ENCODE data around the gene ANKRD17. TPM values are rescaled to one million over a fixed set of nuclear protein-coding genes. Genes with fewer than 3 reads are reported as not detected.
"Not testable (repeated sequence)": the region's sequence is repeated elsewhere in the genome, so short reads cannot be mapped to it uniquely, and the experiment has no call there.

Gene ANKRD17
- total RNA-seq, 6 experiments from 2014 or later: 25.1 to 34.0 (median 28.1) TPM

DNA sequence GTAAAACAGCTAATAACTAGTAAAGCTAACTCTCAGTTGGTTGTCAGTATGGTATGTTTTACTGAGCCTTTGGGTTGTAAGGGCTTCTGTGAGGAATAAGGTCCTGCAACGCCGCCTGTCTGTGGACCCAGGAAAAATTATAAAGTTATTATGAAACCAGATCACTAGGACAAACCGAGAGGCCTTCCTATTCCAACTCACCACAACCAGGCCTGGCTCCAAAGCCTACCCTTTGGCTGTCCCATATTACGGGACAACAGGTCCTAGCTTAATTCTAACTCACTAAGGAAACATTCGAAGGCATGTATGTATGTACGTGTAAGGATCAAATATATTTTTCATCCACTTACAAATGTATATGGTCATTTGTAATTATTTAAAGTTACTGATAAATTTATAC lies 1.4 kb downstream of the ANKRD17 start:
- peak; percentile 65 to 78 (median 68) for ATAC-seq
- Histone ChIP-seq H3K36me3 (no peaks in the 10 kb centered on the region), H3K4me1 (peaks cover 0 to 47% (median 12%) of the 10 kb centered on the region in 4 donors), H3K27ac (peak overlapping the region; percentile 91 to 99 (median 97)), H3K4me3 (peak overlapping the region; percentile 72 to 85 (median 81)), H3K27me3 (no peaks in the 10 kb centered on the region), H3K9me3 (no peaks in the 10 kb centered on the region)
- DNase-seq: peak; percentile 73 to 85 (median 77)
- intact Hi-C loops (cut with DNase I): no loop called here
- TF ChIP-seq CTCF (IDR thresholded peaks at IDR 0.05): peak; percentile 67 to 83 (median 78)
- TF ChIP-seq POLR2A (IDR thresholded peaks at IDR 0.05): peak; percentile 44
- 0% methylated on average over 6 of the region's 6 CpGs for WGBS (ENCODE audit: insufficient coverage, low coverage, low lambda C conversion rate, missing lambda C conversion rate)

- ATAC-seq; DNase-seq; H3K27me3 ChIP-seq; intact Hi-C loops (cut with DNase I); H3K4me3 ChIP-seq; H3K36me3 ChIP-seq; H3K27ac ChIP-seq; H3K9me3 ChIP-seq: not testable (repeated sequence)
- H3K4me1 ChIP-seq: peaks cover 0 to 52% (median 12%) of the 10 kb centered on the region in 4 donors
- WGBS (ENCODE audit: insufficient coverage, low coverage, low lambda C conversion rate, missing lambda C conversion rate): 86% methylated on average over 5 of the region's 8 CpGs
These were observed 2.8 kb downstream of the ANKRD17 start for GRCh38 chr4:73255847-73256246.

DNA sequence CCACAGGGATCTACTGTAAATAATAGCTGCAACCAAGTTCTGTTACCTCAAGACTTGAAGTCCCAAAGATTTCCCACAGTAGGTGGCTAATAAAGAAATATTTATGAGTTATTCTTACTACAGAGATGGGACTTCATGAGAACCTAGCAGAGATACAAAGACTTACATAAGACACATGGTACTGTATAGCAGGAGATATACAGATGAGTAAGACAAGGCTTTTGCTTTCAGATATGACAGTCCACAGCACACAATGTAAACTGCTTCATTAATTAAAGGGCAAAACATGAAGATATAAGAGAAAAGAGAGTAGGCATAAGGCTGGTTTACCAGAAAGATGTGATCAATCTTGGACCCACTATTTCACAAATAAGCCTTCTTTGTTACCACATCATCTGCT lies 6.6 kb downstream of the ANKRD17 start:
- Histone ChIP-seq H3K4me3 (no peak overlapping the region), H3K4me1 (peaks cover 0 to 44% (median 12%) of the 10 kb centered on the region in 4 donors), H3K9me3 (no peaks in the 10 kb centered on the region), H3K27ac (no peak overlapping the region), H3K36me3 (no peaks in the 10 kb centered on the region), H3K27me3 (no peaks in the 10 kb centered on the region)
- TF ChIP-seq CTCF (IDR thresholded peaks at IDR 0.05) (no peak), POLR2A (IDR thresholded peaks at IDR 0.05) (no peak)
- ATAC-seq (no peak), DNase-seq (no peak)
- intact Hi-C loops (cut with DNase I): no loop called here

DNA sequence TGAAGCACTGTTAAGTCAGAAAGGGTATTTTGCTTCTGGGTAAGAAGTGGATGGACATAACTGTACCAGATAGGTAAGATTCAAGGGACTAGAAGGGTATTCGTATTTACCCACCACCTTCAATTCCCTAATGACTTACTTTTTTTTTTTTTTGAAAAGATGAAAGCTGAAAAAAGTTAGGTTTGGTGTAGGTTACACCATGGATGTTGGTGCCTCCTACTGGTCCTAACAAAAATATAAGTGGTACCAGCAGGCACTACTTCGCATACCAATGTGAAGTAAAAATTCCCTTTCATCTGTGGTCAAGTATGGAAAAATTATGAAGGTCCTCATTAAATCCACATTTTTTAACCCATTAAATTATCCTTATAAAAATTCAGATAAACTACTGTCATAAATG lies 7.2 kb downstream of the ANKRD17 start:
- Histone ChIP-seq H3K36me3 (no peaks in the 10 kb centered on the region), H3K4me3 (no peak overlapping the region), H3K4me1 (peaks cover 0 to 38% (median 9%) of the 10 kb centered on the region in 4 donors), H3K27ac (no peak overlapping the region), H3K9me3 (no peaks in the 10 kb centered on the region), H3K27me3 (no peaks in the 10 kb centered on the region)
- no peak for DNase-seq
- intact Hi-C loops (cut with DNase I): no loop called here
- TF ChIP-seq POLR2A (IDR thresholded peaks at IDR 0.05) (no peak), CTCF (IDR thresholded peaks at IDR 0.05) (peak in 2 of 4 donors; percentile 8 to 23)
- WGBS (ENCODE audit: insufficient coverage, low coverage, low lambda C conversion rate, missing lambda C conversion rate): 93% methylated on average over 2 of the region's 2 CpGs
- peak in 2 of 4 donors; percentile 22 to 31 for ATAC-seq

- ATAC-seq: no peak
- no peak overlapping the region for H3K4me3 ChIP-seq
- H3K36me3 ChIP-seq: no peaks in the 10 kb centered on the region
- no peak overlapping the region for H3K27ac ChIP-seq
- no peak for TF ChIP-seq CTCF (IDR thresholded peaks at IDR 0.05)
- no peak for TF ChIP-seq POLR2A (IDR thresholded peaks at IDR 0.05)
- intact Hi-C loops (cut with DNase I): no loop called here
- no peak for DNase-seq
- peaks cover 0 to 30% (median 6%) of the 10 kb centered on the region in 4 donors for H3K4me1 ChIP-seq
- H3K9me3 ChIP-seq: no peaks in the 10 kb centered on the region
- 87% methylated on average over 9 of the region's 9 CpGs for WGBS (ENCODE audit: insufficient coverage, low coverage, low lambda C conversion rate, missing lambda C conversion rate)
- no peaks in the 10 kb centered on the region for H3K27me3 ChIP-seq
These were observed 8.0 kb downstream of the ANKRD17 start for GRCh38 chr4:73250642-73251041.

All from right lobe of liver (tissue), 6 donors.